GM12892 (cell line): ENCODE measurements around the gene HYAL2.
"Not testable (repeated sequence)": the region's sequence is repeated elsewhere in the genome, so short reads cannot be mapped to it uniquely, and the experiment has no call there.

Experiments used
- POLR2A ChIP-seq: IDR thresholded peaks from 2 replicates; pipeline ENCODE4 v1.6.1; 2011; ENCODE audit warnings: low read depth, low read length, control low read depth
- POLR2AphosphoS5 ChIP-seq: IDR thresholded peaks from 2 replicates; pipeline ENCODE4 v1.6.1; 2011; ENCODE audit warnings: low read depth, low read length, control low read depth

- TF ChIP-seq POLR2AphosphoS5, POLR2A: not testable (repeated sequence)
Observed at GRCh38 chr3:50272538-50272910, 50.0 kb downstream of the HYAL2 start.
